ENCODE data around the gene PSKH1. TPM values are rescaled to one million over a fixed set of nuclear protein-coding genes. Genes with fewer than 3 reads are reported as not detected.

Gene PSKH1
- total and polyA plus RNA-seq, 10 of the 15 experiments (the other 5 are each of a cell fraction or from before 2014, with no cell fraction given) = 0.63 to 20.4 (median 7.8) TPM

GRCh38 chr16:67963662-67964321 is 70.7 kb downstream of the PSKH1 start:
- no peak overlapping the region for H3K9ac ChIP-seq (ENCODE audit: control insufficient read depth, insufficient read depth, low read length)
- no peak overlapping the region for H3K4me2 ChIP-seq (ENCODE audit: control insufficient read depth, insufficient read depth)
- WGBS (ENCODE audit: insufficient coverage, insufficient replicate concordance, low lambda C conversion rate, missing lambda C conversion rate) = 98% methylated on average over 31 of the region's 32 CpGs
- H3K9me3 ChIP-seq (replicated peaks; ENCODE audit: control insufficient read depth, insufficient read depth, low read length) = no peaks in the 10 kb centered on the region
- H3K4me1 ChIP-seq (ENCODE audit: control insufficient read depth, insufficient read depth, low read length) = peaks cover 18% of the 10 kb centered on the region
- TF ChIP-seq MYB (IDR thresholded peaks at IDR 0.05; ENCODE audit: borderline replicate concordance, low read depth, low read length) (no peak), YY1 (IDR thresholded peaks at IDR 0.05; ENCODE audit: low read depth, low read length) (no peak), SREBF1 (IDR thresholded peaks at IDR 0.05; ENCODE audit: low read length) (no peak), MEF2B (IDR thresholded peaks at IDR 0.05; ENCODE audit: partially characterized antibody, poor library complexity, severe bottlenecking) (no peak), STAT1 (conservative IDR thresholded peaks at IDR 0.05) (no peak), YBX1 (IDR thresholded peaks at IDR 0.05) (no peak), POLR2A (IDR thresholded peaks at IDR 0.05; ENCODE audit: low read depth, low read length) (no peak)
- CTCF ChIA-PET = interaction anchor here (0.6 to 1.7 kb wide), 3 partner anchors 20 to 804 kb away, joined by 3 to 7 read pairs (median 4); partner anchors contain the start of gene LCAT
- peaks cover 20% of the 10 kb centered on the region for H3K79me2 ChIP-seq (ENCODE audit: control insufficient read depth, insufficient read depth, low read length)
- no peak overlapping the region for H2AFZ ChIP-seq (ENCODE audit: control insufficient read depth, low read depth, low read length)
- SMC1A ChIA-PET (ENCODE audit: uncharacterized antibody, unreplicated experiment) = no interaction called here
- in situ Hi-C loops (cut with MboI) = no loop called here
- intact Hi-C loops (cut with micrococcal nuclease; ENCODE audit: unreplicated experiment) = no loop called here
- DNase-seq (ENCODE audit: low read depth, low spot score) (no peak), ATAC-seq (no peak), FAIRE-seq (no peak)
- BruUV-seq (replicated peaks) = no TSS peak
- H3K27me3 ChIP-seq (replicated peaks in 1 of 2; ENCODE audit: control insufficient read depth in 2 of 2, insufficient read depth in 2 of 2, low read length in 1 of 2) = no peaks in the 10 kb centered on the region
- RAD21 ChIA-PET (ENCODE audit: unreplicated experiment) = no interaction called here
- no peak overlapping the region for H3K27ac ChIP-seq (ENCODE audit: control insufficient read depth, insufficient read depth)
- no peaks in the 10 kb centered on the region for H4K20me1 ChIP-seq (ENCODE audit: control insufficient read depth, insufficient read depth)
- peaks cover 4 to 6% of the 10 kb centered on the region in 2 experiments; a peak in 3 of 4 replicates for H3K36me3 ChIP-seq (ENCODE audit: control insufficient read depth in 2 of 2, insufficient read depth in 2 of 2, low read length in 1 of 2)
- H3K4me3 ChIP-seq = no peak overlapping the region
- POLR2A ChIA-PET = interaction anchor here (1.9 kb wide), 1 partner anchor 12 kb away, joined by 5 read pairs; no protein-coding TSS in a partner anchor
